ENCODE results near the gene CRAMP1.

GRCh38 chr16:1635070-1635469 lies 22.9 kb downstream of the CRAMP1 start:
- TF ChIP-seq EZH2 (IDR thresholded peaks at IDR 0.05; ENCODE audit: insufficient read depth, poor library complexity, severe bottlenecking) (no peak), EZH2phosphoT487 (IDR thresholded peaks at IDR 0.05; ENCODE audit: insufficient read depth, low read depth) (no peak)

Measured in GM23248 (cell line).